Skeletal muscle satellite cell (primary cell): ENCODE results near the gene ZNF330.

ENCODE experiments used
- H3K27me3 ChIP-seq: 2 replicates; pipeline ENCODE4 v1.7.0; 2013; ENCODE audit warnings: low read length; ENCODE audit not compliant: control insufficient read depth, insufficient read depth
- H3K36me3 ChIP-seq: 2 replicates; pipeline ENCODE4 v1.7.0; 2013; ENCODE audit warnings: mild to moderate bottlenecking, control low read depth, low read length; ENCODE audit not compliant: insufficient read depth
- H3K4me1 ChIP-seq: 2 replicates; pipeline ENCODE4 v1.7.0; 2013; ENCODE audit warnings: low read length; ENCODE audit not compliant: control insufficient read depth, insufficient read depth
- H3K4me2 ChIP-seq: 2 replicates; pipeline ENCODE4 v1.7.0; 2013; ENCODE audit warnings: mild to moderate bottlenecking, low read length
- H3K4me3 ChIP-seq: 2 replicates; pipeline ENCODE4 v1.7.0; 2013; ENCODE audit warnings: low read length
- H3K9ac ChIP-seq: 2 replicates; pipeline ENCODE4 v1.7.0; 2013; ENCODE audit warnings: mild to moderate bottlenecking, low read depth, low read length, moderate library complexity
- H3K9me3 ChIP-seq: replicated peaks from 2 replicates; pipeline ENCODE4 v1.7.0; 2013; ENCODE audit warnings: mild to moderate bottlenecking, control low read depth, low read length

Gene ZNF330

DNA sequence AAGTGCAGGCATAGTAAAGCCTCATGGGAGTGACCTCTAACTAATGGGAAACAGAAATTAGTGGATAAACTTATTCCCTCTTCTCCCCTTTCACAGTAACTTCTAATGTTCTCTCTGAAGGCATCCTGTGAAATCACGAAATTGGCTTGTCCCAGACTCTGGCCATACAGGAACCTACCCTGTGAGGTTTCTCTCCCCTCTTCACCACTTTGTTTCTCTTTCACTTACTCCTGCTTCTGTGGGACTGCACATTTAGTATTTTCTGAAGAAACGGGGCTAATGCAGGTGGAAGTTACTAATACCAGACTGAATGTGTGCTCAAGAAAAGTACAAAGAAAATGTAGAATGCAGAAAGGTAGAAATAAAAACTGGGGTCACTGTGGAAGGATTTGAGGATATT, 20.0 kb downstream of the ZNF330 start:
- no peak overlapping the region for H3K9ac ChIP-seq
- no peak overlapping the region for H3K4me2 ChIP-seq
- no peak overlapping the region for H3K4me3 ChIP-seq
- H3K27me3 ChIP-seq = no peaks in the 10 kb centered on the region
- no peaks in the 10 kb centered on the region for H3K9me3 ChIP-seq
- H3K4me1 ChIP-seq = peaks cover 4% of the 10 kb centered on the region
- H3K36me3 ChIP-seq = no peaks in the 10 kb centered on the region

DNA sequence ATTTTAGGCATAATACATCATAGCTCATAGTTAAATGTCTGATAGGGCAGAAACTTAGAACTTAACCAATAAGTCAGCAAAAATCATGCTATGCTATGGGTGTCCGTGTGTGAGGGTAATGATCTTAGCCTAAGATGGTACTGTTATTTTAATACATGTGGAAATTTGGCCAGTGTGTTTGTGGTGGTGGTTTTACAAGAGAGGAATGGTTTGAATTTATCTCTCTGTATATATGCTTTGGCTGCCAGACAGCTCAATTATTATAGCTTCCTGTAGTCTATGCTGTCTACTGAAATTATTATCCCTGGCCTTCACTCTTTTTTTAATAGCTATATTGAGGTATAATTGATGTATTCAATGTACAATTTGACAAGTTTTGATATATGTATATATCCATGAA, 21.3 kb downstream of the ZNF330 start:
- no peaks in the 10 kb centered on the region for H3K36me3 ChIP-seq
- H3K27me3 ChIP-seq = no peaks in the 10 kb centered on the region
- no peaks in the 10 kb centered on the region for H3K9me3 ChIP-seq
- no peak overlapping the region for H3K4me3 ChIP-seq
- H3K9ac ChIP-seq = no peak overlapping the region
- H3K4me2 ChIP-seq = no peak overlapping the region
- peaks cover 13% of the 10 kb centered on the region for H3K4me1 ChIP-seq

DNA sequence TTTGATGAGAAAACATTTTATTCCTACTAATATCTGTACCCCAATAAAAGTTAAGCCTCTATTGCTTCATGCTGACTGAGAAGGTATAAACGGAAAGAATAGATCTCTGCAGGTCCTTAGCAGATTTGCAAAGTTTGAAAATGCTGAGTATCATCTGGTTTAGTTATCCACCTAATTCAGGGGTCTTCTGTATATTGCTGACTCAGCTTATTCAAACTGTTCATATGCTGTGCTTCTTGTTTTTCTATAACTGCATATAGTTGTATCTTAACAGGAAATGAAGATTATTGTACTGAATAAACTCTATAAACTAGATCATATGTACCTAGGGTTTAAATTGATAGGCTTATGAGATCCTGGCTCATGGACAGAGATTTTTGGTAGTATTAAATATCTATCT, 23.7 kb downstream of the ZNF330 start:
- Histone ChIP-seq H3K36me3 (no peaks in the 10 kb centered on the region), H3K4me1 (peaks cover 25% of the 10 kb centered on the region)

GRCh38 chr4:141246243-141246642, 25.5 kb downstream of the ZNF330 start:
- no peaks in the 10 kb centered on the region for H3K27me3 ChIP-seq
- no peak overlapping the region for H3K4me3 ChIP-seq
- H3K36me3 ChIP-seq = no peaks in the 10 kb centered on the region
- peaks cover 25% of the 10 kb centered on the region for H3K4me1 ChIP-seq
- peak overlapping the region; percentile 29 for H3K4me2 ChIP-seq
- H3K9me3 ChIP-seq = no peaks in the 10 kb centered on the region
- H3K9ac ChIP-seq = peak overlapping the region; percentile 49

More for the DNA sequence above, 23.7 kb downstream of the ZNF330 start:
- Histone ChIP-seq H3K9ac (no peak overlapping the region), H3K27me3 (no peaks in the 10 kb centered on the region), H3K4me3 (no peak overlapping the region), H3K4me2 (no peak overlapping the region), H3K9me3 (no peaks in the 10 kb centered on the region)

DNA sequence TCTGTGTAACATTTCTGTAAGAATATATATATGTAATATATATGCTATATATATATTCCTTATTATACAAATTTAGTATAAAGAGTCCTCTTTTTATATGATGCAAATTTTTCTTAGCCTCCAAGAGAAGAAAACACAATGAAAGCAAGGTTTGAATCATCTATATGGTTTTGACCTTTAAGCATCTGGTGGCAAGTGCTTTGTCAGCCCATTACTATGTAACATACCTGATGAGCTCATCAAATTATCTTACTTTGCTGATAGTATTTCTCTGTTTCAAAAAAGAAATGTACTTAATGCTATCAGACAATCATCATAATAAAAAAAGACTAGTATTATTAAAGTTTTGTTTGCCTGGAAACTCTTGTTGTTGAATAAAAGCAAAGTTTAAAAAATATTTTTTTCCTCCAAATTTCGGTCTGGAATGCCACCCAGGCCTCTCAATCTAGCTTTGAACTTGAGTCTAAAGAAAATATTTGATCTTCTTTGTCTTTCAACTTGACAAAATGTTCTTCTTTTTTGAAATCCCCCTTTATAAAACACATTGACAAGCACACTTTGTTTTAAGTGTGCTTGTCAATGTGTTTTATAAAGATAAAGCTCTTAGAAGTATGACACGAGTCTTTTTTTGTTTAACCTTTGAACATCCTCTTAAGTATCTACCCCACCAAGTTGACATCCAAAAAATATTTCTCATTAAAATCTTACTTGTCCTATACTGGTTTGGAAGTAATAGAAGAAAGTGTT, 26.2 kb downstream of the ZNF330 start:
- H3K4me1 ChIP-seq = peaks cover 25% of the 10 kb centered on the region
- H3K4me2 ChIP-seq = peak overlapping the region; percentile 1
- H3K36me3 ChIP-seq = no peaks in the 10 kb centered on the region
- H3K9ac ChIP-seq = no peak overlapping the region
- no peaks in the 10 kb centered on the region for H3K27me3 ChIP-seq
- H3K4me3 ChIP-seq = no peak overlapping the region
- H3K9me3 ChIP-seq = no peaks in the 10 kb centered on the region

- Histone ChIP-seq H3K4me1 (peaks cover 25% of the 10 kb centered on the region), H3K36me3 (no peaks in the 10 kb centered on the region), H3K4me3 (no peak overlapping the region), H3K27me3 (no peaks in the 10 kb centered on the region), H3K4me2 (no peak overlapping the region), H3K9me3 (no peaks in the 10 kb centered on the region), H3K9ac (no peak overlapping the region)
These were observed 26.7 kb downstream of the ZNF330 start for GRCh38 chr4:141247430-141247780.

DNA sequence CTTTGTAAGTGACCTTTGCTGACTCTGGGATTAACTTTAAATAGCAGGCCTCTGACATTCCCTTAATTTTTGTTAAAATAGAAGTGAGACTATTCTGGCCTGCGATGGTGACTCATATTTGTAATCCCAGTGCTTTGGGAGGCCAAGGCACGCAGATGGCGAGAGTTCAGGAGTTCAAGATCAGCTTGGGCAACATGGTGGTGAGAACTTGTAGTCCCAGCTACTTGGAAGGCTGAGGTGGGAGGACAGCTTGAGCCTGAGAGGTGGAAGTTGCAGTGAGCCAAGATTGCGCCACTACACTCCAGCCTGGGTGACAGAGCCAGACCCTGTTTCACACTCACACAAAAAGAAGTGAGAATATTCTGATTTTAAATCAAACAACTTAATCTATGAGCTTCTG, 27.3 kb downstream of the ZNF330 start:
- no peaks in the 10 kb centered on the region for H3K9me3 ChIP-seq
- no peaks in the 10 kb centered on the region for H3K36me3 ChIP-seq
- H3K4me1 ChIP-seq = peaks cover 25% of the 10 kb centered on the region
- no peaks in the 10 kb centered on the region for H3K27me3 ChIP-seq
- no peak overlapping the region for H3K4me2 ChIP-seq
- no peak overlapping the region for H3K9ac ChIP-seq
- no peak overlapping the region for H3K4me3 ChIP-seq

DNA sequence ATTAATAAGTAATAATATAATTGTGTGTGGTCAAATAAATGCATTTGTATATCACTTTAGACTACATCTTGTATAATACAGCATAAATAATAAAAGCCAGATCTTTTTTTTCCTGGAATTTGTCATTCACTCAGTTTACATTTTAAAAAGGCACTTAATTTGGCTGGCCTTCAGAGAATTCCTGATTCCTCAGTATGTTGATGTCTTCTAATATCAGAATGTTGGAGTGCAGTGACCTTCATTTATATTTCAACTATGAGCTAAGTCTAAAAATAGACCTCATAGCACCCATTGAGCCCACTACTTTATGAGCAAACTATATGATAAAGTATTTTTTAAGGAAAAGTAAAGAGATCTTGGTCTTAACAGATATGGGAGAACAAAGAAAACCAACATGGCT, 27.8 kb downstream of the ZNF330 start:
- Histone ChIP-seq H3K36me3 (no peaks in the 10 kb centered on the region), H3K4me3 (no peak overlapping the region), H3K4me2 (no peak overlapping the region), H3K9me3 (no peaks in the 10 kb centered on the region), H3K9ac (no peak overlapping the region), H3K27me3 (no peaks in the 10 kb centered on the region), H3K4me1 (peaks cover 25% of the 10 kb centered on the region)

- Histone ChIP-seq H3K9me3 (no peaks in the 10 kb centered on the region), H3K36me3 (no peaks in the 10 kb centered on the region), H3K4me1 (no peaks in the 10 kb centered on the region), H3K27me3 (no peaks in the 10 kb centered on the region), H3K4me2 (no peak overlapping the region), H3K9ac (no peak overlapping the region), H3K4me3 (no peak overlapping the region)
These were observed 33.6 kb downstream of the ZNF330 start for GRCh38 chr4:141254326-141254725.

GRCh38 chr4:141255016-141255415, 34.3 kb downstream of the ZNF330 start:
- no peaks in the 10 kb centered on the region for H3K36me3 ChIP-seq
- H3K4me3 ChIP-seq = no peak overlapping the region
- no peak overlapping the region for H3K4me2 ChIP-seq
- H3K4me1 ChIP-seq = no peaks in the 10 kb centered on the region
- no peaks in the 10 kb centered on the region for H3K9me3 ChIP-seq
- H3K27me3 ChIP-seq = no peaks in the 10 kb centered on the region
- no peak overlapping the region for H3K9ac ChIP-seq

GRCh38 chr4:141258558-141258957, 37.9 kb downstream of the ZNF330 start:
- Histone ChIP-seq H3K36me3 (no peaks in the 10 kb centered on the region), H3K9me3 (no peaks in the 10 kb centered on the region), H3K4me2 (no peak overlapping the region), H3K27me3 (no peaks in the 10 kb centered on the region), H3K9ac (no peak overlapping the region), H3K4me3 (no peak overlapping the region), H3K4me1 (no peaks in the 10 kb centered on the region)

- H3K4me3 ChIP-seq = no peak overlapping the region
- peak overlapping the region; percentile 43 for H3K4me2 ChIP-seq
- H3K27me3 ChIP-seq = no peaks in the 10 kb centered on the region
- peak overlapping the region; percentile 48 for H3K9ac ChIP-seq
- no peaks in the 10 kb centered on the region for H3K9me3 ChIP-seq
- no peaks in the 10 kb centered on the region for H3K36me3 ChIP-seq
- H3K4me1 ChIP-seq = peaks cover 14% of the 10 kb centered on the region
These were observed 55.1 kb downstream of the ZNF330 start for GRCh38 chr4:141275834-141276233.
